NCI-H1092 (cell line): ENCODE measurements around the gene PELI2.

ENCODE experiments used
- DNase-seq: peaks from one replicate; lab custom pipeline; 2025; lab: John Stamatoyannopoulos, UW

Gene PELI2

DNA sequence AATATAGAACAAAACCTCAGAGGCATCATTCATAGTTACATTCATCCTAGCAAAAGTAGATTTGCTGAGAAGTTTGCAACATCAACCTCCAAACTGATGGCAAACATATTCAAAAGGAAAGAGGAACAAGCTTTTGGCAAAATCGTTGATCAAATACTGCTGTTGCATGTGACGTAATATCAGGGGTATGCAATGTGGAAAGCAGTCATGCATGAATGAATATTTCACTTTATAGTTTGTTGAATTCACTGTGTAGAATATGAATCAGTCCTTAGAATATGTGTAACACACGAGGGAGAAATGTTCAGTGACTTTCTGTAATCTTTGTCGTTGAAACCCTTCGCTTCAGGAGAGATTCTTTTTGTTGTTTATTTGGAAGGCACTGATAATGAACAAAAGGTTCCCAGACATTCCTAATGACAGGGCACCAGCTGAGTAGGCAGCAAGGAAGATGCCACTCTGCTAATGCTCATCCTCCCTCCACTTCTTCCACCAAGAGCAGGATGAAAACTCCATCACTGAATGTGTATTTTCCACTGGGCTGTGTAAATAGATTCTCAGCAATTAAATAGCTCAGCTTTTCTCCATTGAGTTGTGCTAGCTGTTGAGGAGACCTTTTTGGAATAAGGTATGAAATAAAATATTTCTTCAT lies 126.1 kb downstream of the PELI2 start:
- DNase-seq: no peak

GRCh38 chr14:56247495-56248200 lies 129.4 kb downstream of the PELI2 start:
- no peak for DNase-seq

- no peak for DNase-seq
Observed at GRCh38 chr14:56248442-56248841, 130.2 kb downstream of the PELI2 start.

DNA sequence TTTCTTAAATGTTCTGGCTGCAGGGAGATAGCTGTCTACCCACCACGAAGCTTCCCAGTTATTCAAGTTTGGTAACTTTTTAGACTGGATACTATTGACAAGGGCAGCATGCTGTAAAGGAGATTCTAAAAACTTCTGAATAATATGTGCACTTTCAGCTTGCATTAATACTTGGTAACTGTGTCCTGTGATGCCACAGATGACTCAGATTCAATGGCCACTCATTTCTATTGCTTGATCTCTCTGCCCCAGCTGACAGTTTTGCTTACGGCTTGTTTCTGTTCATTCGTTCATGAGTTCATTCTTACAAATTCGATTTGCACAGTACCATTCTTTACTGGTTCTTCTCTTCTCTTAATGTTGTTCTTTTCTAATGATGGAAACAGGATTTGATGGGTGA lies 142.8 kb downstream of the PELI2 start:
- no peak for DNase-seq

GRCh38 chr14:56262530-56262929 lies 144.3 kb downstream of the PELI2 start:
- no peak for DNase-seq

DNA sequence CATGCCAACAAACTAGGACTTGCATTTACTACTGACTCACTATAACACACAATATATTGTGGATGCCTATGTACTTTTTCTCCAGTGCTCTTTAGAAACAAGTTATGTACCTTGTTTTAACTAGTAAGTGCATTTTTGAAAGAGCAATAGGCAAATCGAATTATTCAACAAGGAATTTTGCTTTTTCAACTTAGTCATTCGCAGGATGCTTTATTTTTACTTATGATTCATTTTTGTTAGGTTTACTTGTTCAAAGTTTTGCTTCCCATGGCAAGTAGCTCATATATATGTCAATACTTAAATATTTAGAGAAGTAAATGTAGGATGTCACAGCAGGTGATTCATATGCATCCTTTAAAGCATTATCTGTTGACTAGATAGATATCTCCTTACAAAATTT lies 149.8 kb downstream of the PELI2 start:
- DNase-seq: no peak

DNA sequence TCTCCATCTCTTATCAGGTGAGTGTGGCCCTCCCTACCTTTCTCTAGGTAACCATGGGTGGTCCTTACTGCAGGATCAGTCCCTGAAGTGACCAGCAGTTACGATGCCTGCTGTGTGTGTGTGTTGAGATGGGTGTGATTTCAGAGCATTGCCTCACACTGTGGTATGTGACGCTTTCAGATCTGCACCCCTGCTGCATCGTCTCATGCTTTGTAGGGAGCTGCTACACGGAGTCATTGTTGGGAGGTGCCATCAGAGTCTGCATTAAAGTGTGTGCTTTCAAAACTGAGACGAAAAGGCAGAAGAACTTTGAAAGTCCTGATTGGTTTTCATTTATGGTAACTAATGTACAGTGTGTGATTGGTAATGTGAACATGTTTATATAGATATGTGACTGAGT lies 150.5 kb downstream of the PELI2 start:
- DNase-seq: no peak

GRCh38 chr14:56270921-56271320 lies 152.7 kb downstream of the PELI2 start:
- no peak for DNase-seq

GRCh38 chr14:56271970-56272369 lies 153.8 kb downstream of the PELI2 start:
- no peak for DNase-seq

DNA sequence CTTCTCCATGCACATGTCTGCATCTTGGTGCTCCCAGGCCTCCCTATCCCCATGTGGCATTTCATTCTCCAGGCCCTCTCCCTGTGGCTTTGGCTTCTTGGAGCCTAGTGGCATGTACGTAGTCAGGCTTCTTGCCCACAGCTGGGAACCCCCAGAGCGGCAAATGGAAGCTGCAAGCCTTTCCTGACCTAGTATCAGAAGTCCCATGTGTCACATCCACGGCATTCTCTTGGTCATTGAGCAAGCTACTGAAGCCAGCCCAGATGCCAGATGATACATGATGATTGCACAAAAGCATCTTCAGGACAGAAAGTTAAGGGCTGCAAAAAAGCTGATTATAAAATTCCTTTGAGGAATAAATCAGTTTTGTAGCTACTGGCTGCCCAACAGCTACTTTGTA lies 154.9 kb downstream of the PELI2 start:
- DNase-seq: no peak

GRCh38 chr14:56273951-56274350 lies 155.7 kb downstream of the PELI2 start:
- no peak for DNase-seq

DNA sequence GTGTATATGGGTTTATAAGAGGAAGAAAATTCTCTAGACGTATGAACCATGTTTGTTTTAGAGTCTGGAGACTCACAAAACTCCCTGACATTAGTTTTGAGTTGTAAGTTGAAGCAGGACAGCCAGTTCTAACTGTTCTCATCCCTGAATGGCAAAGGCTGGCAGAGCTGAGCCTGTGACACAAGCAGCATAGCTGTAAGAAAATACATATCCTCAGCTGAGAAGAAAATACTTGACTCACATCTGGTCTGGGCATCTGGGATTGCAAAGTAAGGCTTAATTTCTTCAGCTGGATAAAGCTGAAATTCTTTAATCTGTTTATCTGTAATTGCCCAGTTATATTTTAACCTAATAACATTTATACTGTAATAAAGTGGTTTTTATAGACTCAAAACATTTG lies 156.3 kb downstream of the PELI2 start:
- no peak for DNase-seq

DNA sequence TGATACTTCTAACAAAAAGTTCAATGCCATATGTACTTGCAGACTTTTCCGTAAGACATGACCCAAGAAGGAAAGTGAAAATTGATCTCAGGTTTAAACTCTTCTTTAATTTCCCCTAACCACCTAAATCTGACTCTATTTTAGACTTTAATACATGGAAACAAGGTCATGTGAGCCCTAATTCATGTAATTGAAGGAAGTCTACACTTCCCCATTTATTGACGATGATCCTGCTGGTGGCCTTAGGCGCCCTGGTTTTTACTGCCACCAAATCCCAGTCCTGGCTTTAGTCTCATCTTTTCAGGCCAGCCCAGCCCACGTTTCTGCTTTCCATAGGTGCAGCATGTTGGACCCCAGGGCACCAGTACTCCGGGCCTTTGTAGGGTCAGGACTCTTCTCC lies 157.9 kb downstream of the PELI2 start:
- DNase-seq: no peak

- DNase-seq: no peak
Observed at GRCh38 chr14:56278383-56278782, 160.2 kb downstream of the PELI2 start.

GRCh38 chr14:56280843-56281242 lies 162.6 kb downstream of the PELI2 start:
- DNase-seq: no peak

DNA sequence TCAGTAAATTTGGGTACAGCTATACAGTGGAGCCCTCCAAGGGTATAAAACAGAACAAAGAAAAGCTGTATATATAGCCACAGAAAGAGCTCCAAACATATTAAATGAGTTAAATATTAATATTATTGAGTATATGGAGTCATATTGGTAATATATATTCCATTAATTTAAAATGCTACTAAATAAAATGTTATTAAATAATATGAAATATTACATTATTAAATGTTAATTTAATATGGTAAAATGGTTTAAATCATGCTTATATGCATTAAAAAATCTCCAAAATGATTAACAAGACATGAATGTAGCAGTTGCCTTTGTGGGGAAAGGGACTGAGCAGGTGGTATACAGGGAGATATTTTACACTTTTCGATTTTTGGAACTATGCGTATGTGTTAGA lies 164.0 kb downstream of the PELI2 start:
- DNase-seq: no peak

DNA sequence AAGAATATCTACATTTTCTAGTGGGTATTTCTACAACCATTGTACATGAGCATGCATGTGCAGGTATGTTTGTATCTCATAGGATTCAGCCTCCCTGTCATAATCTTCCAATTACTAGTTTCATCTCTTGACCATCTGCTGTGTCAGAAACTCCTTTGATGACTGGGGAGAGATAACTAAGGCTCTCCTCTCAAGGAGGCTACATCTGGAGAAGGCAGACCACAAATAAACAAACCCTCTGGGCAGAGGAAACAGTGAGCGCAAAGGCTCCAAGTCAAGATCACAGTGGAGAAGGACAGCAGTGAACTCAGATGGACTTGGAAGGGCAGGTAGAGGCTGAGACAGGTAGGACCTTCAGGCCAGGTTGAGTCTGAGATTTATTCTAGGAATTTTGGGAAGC lies 166.4 kb downstream of the PELI2 start:
- DNase-seq: no peak

DNA sequence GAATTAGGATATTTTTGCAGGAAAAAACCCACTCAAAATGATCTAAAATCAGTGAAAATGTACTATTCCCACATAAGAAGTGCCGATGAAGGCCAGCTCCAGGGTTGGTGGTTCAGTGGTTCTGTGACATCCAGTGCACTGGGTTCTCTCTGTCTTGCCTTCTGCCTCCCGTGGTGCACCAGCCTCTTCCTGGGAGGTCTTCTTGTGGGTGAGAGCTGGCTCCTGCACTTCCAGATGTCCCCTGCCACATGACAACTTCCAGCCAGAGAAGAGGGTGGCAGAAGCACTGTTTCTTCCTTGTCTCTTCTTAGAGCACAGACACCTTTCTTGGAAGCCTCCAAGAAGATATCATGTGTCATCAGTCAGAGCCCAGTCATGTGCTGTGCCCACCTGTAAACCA lies 170.9 kb downstream of the PELI2 start:
- no peak for DNase-seq

DNA sequence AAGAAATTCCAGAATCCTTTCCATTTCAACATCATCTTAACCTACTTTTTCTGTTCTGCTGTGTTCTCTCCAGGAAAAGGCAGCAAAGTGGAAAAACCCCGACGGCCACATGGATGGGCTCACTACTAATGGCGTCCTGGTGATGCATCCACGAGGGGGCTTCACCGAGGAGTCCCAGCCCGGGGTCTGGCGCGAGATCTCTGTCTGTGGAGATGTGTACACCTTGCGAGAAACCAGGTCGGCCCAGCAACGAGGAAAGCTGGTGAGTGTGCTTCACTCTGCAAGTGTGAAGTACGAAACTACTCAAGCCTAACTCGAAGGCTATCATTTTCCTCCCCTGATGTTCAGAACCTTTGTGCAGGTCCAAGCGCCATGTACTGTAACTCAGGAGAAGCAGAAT lies 172.0 kb downstream of the PELI2 start:
- no peak for DNase-seq

- DNase-seq: no peak
Observed at GRCh38 chr14:56292970-56293369, 174.8 kb downstream of the PELI2 start.

DNA sequence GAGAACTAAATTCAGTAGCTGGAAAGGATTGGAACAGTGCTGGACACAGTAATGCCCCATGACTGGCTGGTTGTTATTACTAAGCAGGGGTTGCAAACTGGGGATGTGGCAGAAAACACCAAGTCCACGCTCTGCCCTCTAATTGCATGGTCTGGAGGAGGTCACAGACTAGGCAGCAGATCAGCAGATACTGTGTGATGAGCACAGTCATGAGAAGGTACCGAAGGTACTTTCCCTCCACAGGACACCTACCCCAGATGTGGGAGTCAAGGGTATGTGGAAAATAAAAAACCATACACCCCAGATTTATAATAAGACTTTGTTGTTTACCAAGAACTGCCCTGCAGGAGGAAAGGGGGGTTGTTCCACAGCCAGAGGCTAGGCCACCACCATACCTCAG lies 175.3 kb downstream of the PELI2 start:
- no peak for DNase-seq

- DNase-seq: no peak
Observed at GRCh38 chr14:56294128-56294527, 175.9 kb downstream of the PELI2 start.

- DNase-seq: no peak
Observed at GRCh38 chr14:56295743-56296142, 177.5 kb downstream of the PELI2 start.

DNA sequence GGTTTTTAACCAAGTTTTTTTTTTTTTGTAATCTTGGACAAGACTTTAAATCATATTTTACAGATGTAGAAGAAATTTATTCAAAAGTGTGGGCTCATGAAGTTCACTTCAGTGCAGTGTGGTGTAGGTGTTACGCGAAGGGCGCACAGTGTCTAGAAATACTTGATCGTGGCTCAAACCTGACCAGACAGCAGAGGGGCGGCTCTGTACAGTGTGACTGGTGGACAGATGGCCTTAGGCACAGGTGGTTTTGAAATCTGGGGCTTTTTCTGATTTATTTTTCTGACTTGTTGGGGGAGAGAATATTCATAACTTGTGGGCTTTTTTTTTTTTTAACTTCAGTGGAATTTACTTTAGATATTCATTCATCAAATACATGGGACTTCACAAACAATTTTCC lies 179.2 kb downstream of the PELI2 start:
- no peak for DNase-seq
